HL-60 (cell line): ENCODE data around the gene ARV1.
A peak's percentile ranks its signal among the peaks of the same experiment; 100 is the strongest.

Source experiments
- DNase-seq, 2 experiments: peaks; one replicate each; pipeline ENCODE4 v3.0.0-alpha.2; 2010 to 2020; ENCODE audit warnings: low read depth in 1 of 2, low spot score in 1 of 2
- H3K27ac ChIP-seq: fragments of 250-450 bp; sonication (Bioruptor Pico); replicated peaks from 2 replicates; pipeline ENCODE4 v1.5.1; 2020; ENCODE audit warnings: mild to moderate bottlenecking, moderate library complexity
- H3K27me3 ChIP-seq: fragments of 250-450 bp; sonication (Bioruptor Pico); 2 replicates; pipeline ENCODE4 v1.5.1; 2021; ENCODE audit warnings: mild to moderate bottlenecking, moderate library complexity; ENCODE audit not compliant: insufficient read depth, poor library complexity, severe bottlenecking
- H3K4me3 ChIP-seq: replicated peaks from 2 replicates; pipeline ENCODE4 v1.5.1; 2011; ENCODE audit warnings: mild to moderate bottlenecking, control low read depth, low read length; ENCODE audit not compliant: insufficient read depth
- GABPA ChIP-seq: IDR thresholded peaks from 2 replicates; pipeline ENCODE4 v1.6.1; 2012; ENCODE audit warnings: low read depth
- POLR2AphosphoS5 ChIP-seq: IDR thresholded peaks from 2 replicates; pipeline ENCODE4 v1.6.1; 2012; ENCODE audit warnings: low read depth
- SPI1 ChIP-seq: IDR thresholded peaks from 2 replicates; pipeline ENCODE4 v1.6.1; 2012; ENCODE audit warnings: low read depth, mild to moderate bottlenecking, borderline replicate concordance
- long read RNA-seq: library from polyadenylated mRNA; unstranded; transcript quantifications from one replicate; pipeline ENCODE4 v2.0.0, GENCODE V29; 2020
- TF ChIP-seq, protein P1 (sequence below): IDR thresholded peaks from 2 replicates; pipeline ENCODE4 v1.6.1; 2012; ENCODE audit warnings: low read depth; ENCODE audit not compliant: insufficient replicate concordance
- TF ChIP-seq, protein P2 (sequence below): IDR thresholded peaks from one replicate; pipeline ENCODE4 v1.5.1; 2011; ENCODE audit warnings: low read length, control low read depth, inconsistent platforms; ENCODE audit not compliant: insufficient read depth

Gene ARV1
- long read RNA-seq, transcript ARV1-201 (6 exons, 1,335 nt): major isoform, 69 of 104 reads
- long read RNA-seq, partial matches to known transcripts: 0 of 104 reads
- long read RNA-seq, other reads (novel, unspliced or antisense): 32 of 104 reads

DNA sequence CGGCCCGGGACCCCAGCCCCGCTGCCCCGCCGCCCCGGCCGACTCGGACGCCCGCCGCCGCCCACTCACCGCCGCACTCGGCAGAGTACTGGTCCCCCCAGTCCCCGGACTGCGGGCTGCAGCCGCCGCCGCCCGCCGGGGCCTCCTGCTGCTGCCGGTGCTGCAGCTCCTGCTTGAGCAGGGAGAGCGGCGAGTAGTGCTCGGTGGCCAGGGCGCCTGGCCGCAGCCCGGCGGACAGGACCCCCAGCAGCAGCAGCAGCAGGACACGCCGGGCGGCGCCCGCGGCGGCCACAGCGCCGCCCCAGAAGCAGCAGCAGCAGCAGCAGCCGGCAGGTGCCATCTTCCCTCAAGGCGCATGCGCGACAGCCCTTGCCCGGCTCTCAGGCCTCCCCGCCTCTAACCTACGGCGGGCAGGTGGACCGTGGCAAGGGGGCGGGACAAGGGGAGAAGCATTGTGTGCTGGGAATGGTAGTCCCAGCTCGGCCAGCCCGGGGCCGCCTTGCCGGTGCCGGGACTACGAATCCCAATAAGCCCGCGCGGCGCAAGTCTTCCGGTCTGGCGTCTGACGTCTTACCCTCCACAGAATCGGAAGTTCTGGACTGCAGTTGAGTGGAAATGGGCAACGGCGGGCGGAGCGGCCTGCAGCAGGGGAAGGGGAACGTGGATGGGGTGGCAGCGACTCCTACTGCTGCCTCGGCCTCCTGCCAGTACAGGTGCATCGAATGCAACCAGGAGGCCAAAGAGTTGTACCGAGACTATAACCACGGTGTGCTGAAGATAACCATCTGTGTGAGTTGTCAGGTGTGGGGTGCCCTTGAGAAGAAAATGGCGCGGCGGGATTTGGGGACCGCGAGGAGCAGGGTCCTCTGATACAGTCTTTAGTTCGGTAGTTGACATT lies at the start of gene ARV1, which contains the start of gene TTC13:
ARV1 (plus strand) TSS at position 604 of the 898 bp plus-strand sequence; CDS start at position 616, 12 bp downstream.
TTC13 (minus strand) TSS at position 371 of the 898 bp plus-strand sequence; CDS start at position 340, 31 bp downstream.
- no peaks in the 10 kb centered on the region for H3K27me3 ChIP-seq
- H3K4me3 ChIP-seq: peak within 1 kb of the TSS; percentile 92
- peak within 1 kb of the TSS; percentile 69 for H3K27ac ChIP-seq
- DNase-seq: peak; percentile 96 to 99
- no peak; the same call in 1 of the 2 replicates for TF ChIP-seq SPI1
- TF ChIP-seq, protein P1, sequence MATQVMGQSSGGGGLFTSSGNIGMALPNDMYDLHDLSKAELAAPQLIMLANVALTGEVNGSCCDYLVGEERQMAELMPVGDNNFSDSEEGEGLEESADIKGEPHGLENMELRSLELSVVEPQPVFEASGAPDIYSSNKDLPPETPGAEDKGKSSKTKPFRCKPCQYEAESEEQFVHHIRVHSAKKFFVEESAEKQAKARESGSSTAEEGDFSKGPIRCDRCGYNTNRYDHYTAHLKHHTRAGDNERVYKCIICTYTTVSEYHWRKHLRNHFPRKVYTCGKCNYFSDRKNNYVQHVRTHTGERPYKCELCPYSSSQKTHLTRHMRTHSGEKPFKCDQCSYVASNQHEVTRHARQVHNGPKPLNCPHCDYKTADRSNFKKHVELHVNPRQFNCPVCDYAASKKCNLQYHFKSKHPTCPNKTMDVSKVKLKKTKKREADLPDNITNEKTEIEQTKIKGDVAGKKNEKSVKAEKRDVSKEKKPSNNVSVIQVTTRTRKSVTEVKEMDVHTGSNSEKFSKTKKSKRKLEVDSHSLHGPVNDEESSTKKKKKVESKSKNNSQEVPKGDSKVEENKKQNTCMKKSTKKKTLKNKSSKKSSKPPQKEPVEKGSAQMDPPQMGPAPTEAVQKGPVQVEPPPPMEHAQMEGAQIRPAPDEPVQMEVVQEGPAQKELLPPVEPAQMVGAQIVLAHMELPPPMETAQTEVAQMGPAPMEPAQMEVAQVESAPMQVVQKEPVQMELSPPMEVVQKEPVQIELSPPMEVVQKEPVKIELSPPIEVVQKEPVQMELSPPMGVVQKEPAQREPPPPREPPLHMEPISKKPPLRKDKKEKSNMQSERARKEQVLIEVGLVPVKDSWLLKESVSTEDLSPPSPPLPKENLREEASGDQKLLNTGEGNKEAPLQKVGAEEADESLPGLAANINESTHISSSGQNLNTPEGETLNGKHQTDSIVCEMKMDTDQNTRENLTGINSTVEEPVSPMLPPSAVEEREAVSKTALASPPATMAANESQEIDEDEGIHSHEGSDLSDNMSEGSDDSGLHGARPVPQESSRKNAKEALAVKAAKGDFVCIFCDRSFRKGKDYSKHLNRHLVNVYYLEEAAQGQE: no peak
- TF ChIP-seq, protein P2, sequence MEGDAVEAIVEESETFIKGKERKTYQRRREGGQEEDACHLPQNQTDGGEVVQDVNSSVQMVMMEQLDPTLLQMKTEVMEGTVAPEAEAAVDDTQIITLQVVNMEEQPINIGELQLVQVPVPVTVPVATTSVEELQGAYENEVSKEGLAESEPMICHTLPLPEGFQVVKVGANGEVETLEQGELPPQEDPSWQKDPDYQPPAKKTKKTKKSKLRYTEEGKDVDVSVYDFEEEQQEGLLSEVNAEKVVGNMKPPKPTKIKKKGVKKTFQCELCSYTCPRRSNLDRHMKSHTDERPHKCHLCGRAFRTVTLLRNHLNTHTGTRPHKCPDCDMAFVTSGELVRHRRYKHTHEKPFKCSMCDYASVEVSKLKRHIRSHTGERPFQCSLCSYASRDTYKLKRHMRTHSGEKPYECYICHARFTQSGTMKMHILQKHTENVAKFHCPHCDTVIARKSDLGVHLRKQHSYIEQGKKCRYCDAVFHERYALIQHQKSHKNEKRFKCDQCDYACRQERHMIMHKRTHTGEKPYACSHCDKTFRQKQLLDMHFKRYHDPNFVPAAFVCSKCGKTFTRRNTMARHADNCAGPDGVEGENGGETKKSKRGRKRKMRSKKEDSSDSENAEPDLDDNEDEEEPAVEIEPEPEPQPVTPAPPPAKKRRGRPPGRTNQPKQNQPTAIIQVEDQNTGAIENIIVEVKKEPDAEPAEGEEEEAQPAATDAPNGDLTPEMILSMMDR: peak; percentile 2
- peak; percentile 92 for TF ChIP-seq POLR2AphosphoS5
- peak; percentile 83 for TF ChIP-seq GABPA

DNA sequence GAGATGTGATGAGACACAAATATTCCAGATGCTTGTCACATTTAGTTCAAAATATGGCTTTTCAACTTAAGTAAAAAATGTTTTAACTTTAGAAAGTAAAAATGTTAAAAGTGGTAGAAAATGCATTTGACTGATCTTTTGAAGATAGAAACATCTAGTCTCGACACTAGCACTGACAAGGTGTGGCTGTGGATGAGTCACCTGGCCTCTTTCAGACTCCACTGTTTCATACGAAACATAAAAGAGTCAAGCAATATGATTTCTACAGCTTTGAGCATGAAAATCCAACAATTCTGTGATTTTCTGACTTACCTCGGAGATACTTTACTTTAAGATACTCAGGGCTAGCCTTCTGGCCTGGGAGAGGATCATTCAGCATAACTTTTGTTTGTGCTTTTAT lies 47.9 kb upstream of the ARV1 start:
- TF ChIP-seq SPI1 (no peak), POLR2AphosphoS5 (no peak), GABPA (no peak)
- TF ChIP-seq, protein P2: no peak
- TF ChIP-seq, protein P1: no peak
- Histone ChIP-seq H3K4me3 (no peak overlapping the region), H3K27me3 (no peaks in the 10 kb centered on the region), H3K27ac (no peak overlapping the region)
- DNase-seq: no peak

DNA sequence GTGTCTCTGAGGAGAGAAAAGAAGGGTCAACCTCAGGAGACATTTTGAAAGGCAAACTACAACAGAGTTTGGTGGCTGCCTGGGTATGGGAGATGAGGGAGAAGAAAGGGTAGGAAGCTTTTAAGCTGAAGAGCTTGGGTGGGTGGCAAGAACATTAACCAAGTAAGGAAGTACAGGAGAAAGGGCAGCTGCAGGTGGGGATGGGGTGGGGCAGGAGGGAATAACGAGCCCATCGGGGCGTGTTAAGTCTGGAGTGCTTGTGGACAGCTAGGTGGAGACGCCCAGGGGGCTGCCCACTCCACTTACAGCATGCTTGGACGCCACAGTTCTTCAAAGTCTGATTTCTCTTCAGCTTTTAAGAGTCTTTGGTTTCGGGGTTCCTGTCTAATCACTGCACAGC lies 43.0 kb upstream of the ARV1 start:
- TF ChIP-seq GABPA: no peak
- TF ChIP-seq, protein P1: no peak
- no peak for TF ChIP-seq SPI1
- TF ChIP-seq POLR2AphosphoS5: no peak
- TF ChIP-seq, protein P2: no peak
- Histone ChIP-seq H3K4me3 (no peak overlapping the region), H3K27me3 (no peaks in the 10 kb centered on the region), H3K27ac (no peak overlapping the region)
- no peak for DNase-seq
